HCT116 (cell line): Measurements from ENCODE around the gene TNFAIP3. TPM values are rescaled to one million over a fixed set of nuclear protein-coding genes. Genes with fewer than 3 reads are reported as not detected.

Experiments used
- ATAC-seq: fragments of 200-7000 bp; cut with Tn5 transposase; 2 replicates; pipeline ENCODE4 v1.9.1; 2020; ENCODE audit warnings: mild to moderate bottlenecking, moderate library complexity
- BruUV-seq: library from RNA; stranded (reverse); fragments of 400-500 nt; replicated peaks from 2 replicates; lab custom pipeline; 2021; lab: Mats Ljungman, UMichigan
- CTCF ChIA-PET: fragments of 300-600 bp; sonication (Branson Sonifier 250); formaldehyde crosslinking; loops from one replicate; lab custom pipeline; 2021; ENCODE audit warnings: antibody characterized with exemption; lab: Charles Lee
- POLR2A ChIA-PET: fragments of 300-600, 350-600 bp; sonication (Branson Sonifier 250); formaldehyde crosslinking; loops from one replicate; lab custom pipeline; 2021; ENCODE audit warnings: antibody characterized with exemption; lab: Charles Lee
- RAD21 ChIA-PET, 2 experiments: fragments of 300-600 bp; sonication (Branson Sonifier 250); formaldehyde crosslinking; loops; one replicate each; lab custom pipeline; 2023; ENCODE audit warnings: low total read pairs in 2 of 2; ENCODE audit not compliant: uncharacterized antibody in 2 of 2, unreplicated experiment in 2 of 2, low non-redundant PET in 1 of 2; lab: Charles Lee
- DNase-seq: peaks from one replicate; pipeline ENCODE4 v3.0.0-alpha.2; 2010; ENCODE audit warnings: low read depth, low spot score
- H2AFZ ChIP-seq: fragments of 200-600 bp; shearing (Covaris generic), sonication (generic); 2 replicates; pipeline ENCODE4 v1.6.1; 2017; ENCODE audit warnings: low read depth, mixed run types, mixed read lengths, antibody characterized with exemption, low read length; ENCODE audit not compliant: poor library complexity, severe bottlenecking
- H3K27ac ChIP-seq: 2 replicates; pipeline ENCODE4 v1.5.1; 2012; ENCODE audit warnings: low read depth, low read length
- H3K27me3 ChIP-seq: fragments of 200-600 bp; sonication (generic); 2 replicates; pipeline ENCODE4 v1.6.1; 2016; ENCODE audit warnings: mixed run types, low read length, mixed read lengths; ENCODE audit not compliant: insufficient read depth
- H3K36me3 ChIP-seq, 2 experiments: fragments of 200-500 bp in 1 of 2; fragments of 200-600 bp in 1 of 2; sonication (Bioruptor generic) in 1 of 2; sonication (generic) in 1 of 2; 2 replicates each; pipeline versions ENCODE4 v1.5.1 to v1.6.1; 2014 to 2016; ENCODE audit warnings: low read length in 2 of 2, inconsistent platforms in 1 of 2, mixed read lengths in 1 of 2, mixed run types in 1 of 2; ENCODE audit not compliant: insufficient read depth in 2 of 2, control insufficient read depth in 1 of 2
- H3K4me1 ChIP-seq, 2 experiments: fragments of 200-600 bp in 1 of 2; sonication (generic) in 1 of 2; 2 replicates each; pipeline versions ENCODE4 v1.5.1 to v1.6.1; 2012 to 2017; ENCODE audit warnings: low read length in 2 of 2, inconsistent platforms in 1 of 2, mild to moderate bottlenecking in 1 of 2, mixed read lengths in 1 of 2, mixed run types in 1 of 2, moderate library complexity in 1 of 2; ENCODE audit not compliant: insufficient read depth in 2 of 2, control insufficient read depth in 1 of 2
- H3K4me2 ChIP-seq: fragments of 200-600 bp; sonication (generic); 2 replicates; pipeline ENCODE4 v1.6.1; 2017; ENCODE audit warnings: mixed run types, low read length, mixed read lengths
- H3K4me3 ChIP-seq, 2 experiments: fragments of 200-600 bp in 1 of 2; sonication (generic) in 1 of 2; replicated peaks in 1 of 2; 2 replicates each; pipeline ENCODE4 v1.5.1; 2011 to 2016; ENCODE audit warnings: low read length in 2 of 2, control low read depth in 1 of 2, low read depth in 1 of 2, mild to moderate bottlenecking in 1 of 2, mixed read lengths in 1 of 2, mixed run types in 1 of 2
- H3K79me2 ChIP-seq: fragments of 200-600 bp; sonication (generic); 2 replicates; pipeline ENCODE4 v1.6.1; 2017; ENCODE audit warnings: mild to moderate bottlenecking, mixed run types, low read length, moderate library complexity, mixed read lengths; ENCODE audit not compliant: insufficient read depth
- H3K9ac ChIP-seq: fragments of 200-600 bp; sonication (generic); 2 replicates; pipeline ENCODE4 v1.6.1; 2016; ENCODE audit warnings: low read length, mixed read lengths
- H3K9me2 ChIP-seq: fragments of 200-600 bp; sonication (generic), shearing (Covaris generic); 2 replicates; pipeline ENCODE4 v1.6.1; 2017; ENCODE audit warnings: mixed run types, mild to moderate bottlenecking, moderate library complexity; ENCODE audit not compliant: insufficient read depth
- H3K9me3 ChIP-seq, 2 experiments: fragments of 200-500 bp in 1 of 2; fragments of 200-600 bp in 1 of 2; sonication (Bioruptor generic) in 1 of 2; sonication (generic) in 1 of 2; 2 replicates each; pipeline ENCODE4 v1.6.1; 2014 to 2017; ENCODE audit warnings: low read length in 2 of 2, mixed read lengths in 2 of 2, inconsistent platforms in 1 of 2, low read depth in 1 of 2, mild to moderate bottlenecking in 1 of 2, mixed run types in 1 of 2, moderate library complexity in 1 of 2; ENCODE audit not compliant: control insufficient read depth in 1 of 2, insufficient read depth in 1 of 2
- H4K20me1 ChIP-seq: fragments of 200-600 bp; sonication (generic), shearing (Covaris generic); 2 replicates; pipeline ENCODE4 v1.6.1; 2017; ENCODE audit warnings: mixed run types, mild to moderate bottlenecking, moderate library complexity; ENCODE audit not compliant: insufficient read depth
- EGR1 ChIP-seq: IDR thresholded peaks from 2 replicates; pipeline ENCODE4 v1.6.1; 2012; ENCODE audit warnings: low read depth
- EZH2phosphoT487 ChIP-seq: fragments of 200-600 bp; IDR thresholded peaks from 2 replicates; pipeline ENCODE4 v1.6.1; 2018; ENCODE audit warnings: antibody characterized with exemption, borderline replicate concordance
- FOSL1 ChIP-seq: IDR thresholded peaks from 2 replicates; pipeline ENCODE4 v1.6.1; 2012; ENCODE audit warnings: low read depth
- JUND ChIP-seq: IDR thresholded peaks from 2 replicates; pipeline ENCODE4 v1.6.1; 2012
- POLR2A ChIP-seq: IDR thresholded peaks from 2 replicates; pipeline ENCODE4 v1.7.0; 2011; ENCODE audit warnings: borderline replicate concordance; ENCODE audit not compliant: insufficient read depth, insufficient read length; ENCODE audit errors: extremely low read depth
- POLR2AphosphoS5 ChIP-seq: IDR thresholded peaks from 2 replicates; pipeline ENCODE4 v1.6.1; 2011; ENCODE audit warnings: mild to moderate bottlenecking, low read depth, low read length, moderate library complexity
- RAD21 ChIP-seq: IDR thresholded peaks from 2 replicates; pipeline ENCODE4 v1.6.1; 2012; ENCODE audit warnings: low read depth, mild to moderate bottlenecking
- SP1 ChIP-seq: IDR thresholded peaks from 2 replicates; pipeline ENCODE4 v1.6.1; 2012; ENCODE audit warnings: low read depth
- TCF7L2 ChIP-seq: IDR thresholded peaks from 2 replicates; pipeline ENCODE4 v1.7.0; 2011; ENCODE audit warnings: borderline replicate concordance, inconsistent platforms; ENCODE audit not compliant: insufficient read depth, insufficient read length; ENCODE audit errors: extremely low read depth
- YY1 ChIP-seq: IDR thresholded peaks from 2 replicates; pipeline ENCODE4 v1.6.1; 2011; ENCODE audit warnings: low read length, low read depth, moderate library complexity, mild to moderate bottlenecking; ENCODE audit not compliant: insufficient replicate concordance; ENCODE audit errors: extremely low read depth
- ZBTB33 ChIP-seq: IDR thresholded peaks from 2 replicates; pipeline ENCODE4 v1.6.1; 2011; ENCODE audit warnings: mild to moderate bottlenecking, low read length, moderate library complexity; ENCODE audit not compliant: insufficient replicate concordance; ENCODE audit errors: extremely low read depth
- ZFX ChIP-seq: fragments of 450-650 bp; IDR thresholded peaks from 2 replicates; pipeline ENCODE4 v1.6.1; 2017
- ZNF274 ChIP-seq: fragments of 200-500 bp; sonication (Bioruptor generic); IDR thresholded peaks from 2 replicates; pipeline ENCODE4 v1.6.1; 2014; ENCODE audit warnings: mild to moderate bottlenecking, low read depth, low read length, inconsistent platforms
- intact Hi-C: fragments of 100-400 bp; cut with micrococcal nuclease; formaldehyde crosslinking; loops from 2 replicates; pipeline ENCODE4 v1.10.0; 2022
- total RNA-seq: library from RNA; stranded (reverse); gene quantifications from one replicate; pipeline ENCODE4 v1.2.1, GENCODE V29; 2021; ENCODE audit not compliant: unreplicated experiment
- TF ChIP-seq, protein P1 (sequence below), 3 experiments: fragments of 200-600 bp in 1 of 3; sonication (generic) in 1 of 3; IDR thresholded peaks in 2 of 3; conservative IDR thresholded peaks in 1 of 3; 2 replicates each; pipeline ENCODE4 v1.5.1; 2012 to 2017; ENCODE audit warnings: low read depth in 2 of 3, low read length in 2 of 3, antibody characterized with exemption in 1 of 3, borderline replicate concordance in 1 of 3, control low read depth in 1 of 3, mild to moderate bottlenecking in 1 of 3, mixed read lengths in 1 of 3, mixed run types in 1 of 3, moderate library complexity in 1 of 3; ENCODE audit not compliant: insufficient read depth in 1 of 3
- TF ChIP-seq, protein P2 (sequence below): IDR thresholded peaks from 2 replicates; pipeline ENCODE4 v1.6.1; 2012
- TF ChIP-seq, protein P3 (sequence below): IDR thresholded peaks from 2 replicates; pipeline ENCODE4 v1.6.1; 2012; ENCODE audit warnings: low read depth

TNFAIP3 gene
- total RNA-seq, 1 experiment from 2014 or later: 4.4 TPM

DNA sequence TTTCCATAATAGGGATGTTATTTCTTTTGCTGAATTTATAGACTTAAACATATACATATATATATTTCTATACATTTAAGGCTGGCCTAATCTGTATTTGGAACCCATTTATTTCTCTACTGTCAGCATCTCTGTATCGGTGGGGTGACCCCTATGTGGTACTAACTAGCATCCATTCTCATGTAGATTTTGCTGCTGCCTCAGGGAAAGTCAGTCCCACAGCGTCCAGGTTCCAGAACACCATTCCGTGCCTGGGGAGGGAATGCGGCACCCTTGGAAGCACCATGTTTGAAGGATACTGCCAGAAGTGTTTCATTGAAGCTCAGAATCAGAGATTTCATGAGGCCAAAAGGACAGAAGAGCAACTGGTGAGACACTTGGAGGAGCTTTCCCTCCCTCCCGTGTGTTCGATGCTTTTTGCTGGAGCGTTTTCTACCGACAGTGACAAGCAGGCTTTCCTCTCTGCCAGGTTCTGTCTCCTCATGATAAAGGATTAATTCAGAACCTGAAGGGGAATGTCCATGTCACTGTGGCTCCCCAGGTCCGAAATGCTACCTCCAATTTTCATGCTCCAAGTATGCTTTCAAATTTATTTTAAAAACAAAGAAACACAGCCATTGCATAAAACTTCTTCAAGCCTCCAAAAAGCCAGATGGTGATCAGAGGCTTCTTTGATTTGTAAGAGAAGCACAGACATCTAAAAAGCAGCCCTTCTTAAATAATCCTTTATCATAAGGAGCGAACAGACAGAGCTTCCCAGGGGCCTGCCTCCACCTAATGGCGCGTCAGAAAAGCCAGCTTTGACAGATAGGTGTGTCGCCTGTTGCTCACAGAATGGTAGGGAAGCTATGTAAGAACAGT lies 13.1 kb downstream of the TNFAIP3 start:
- POLR2A ChIA-PET: no interaction called here
- no peaks in the 10 kb centered on the region for H3K9me3 ChIP-seq
- no peak overlapping the region for H3K4me3 ChIP-seq
- peaks cover 6 to 7% of the 10 kb centered on the region in 2 experiments; a peak in 3 of 4 replicates for H3K36me3 ChIP-seq
- no peak for TF ChIP-seq ZNF274
- TF ChIP-seq SP1: no peak
- TF ChIP-seq EGR1: no peak
- TF ChIP-seq, protein P1, sequence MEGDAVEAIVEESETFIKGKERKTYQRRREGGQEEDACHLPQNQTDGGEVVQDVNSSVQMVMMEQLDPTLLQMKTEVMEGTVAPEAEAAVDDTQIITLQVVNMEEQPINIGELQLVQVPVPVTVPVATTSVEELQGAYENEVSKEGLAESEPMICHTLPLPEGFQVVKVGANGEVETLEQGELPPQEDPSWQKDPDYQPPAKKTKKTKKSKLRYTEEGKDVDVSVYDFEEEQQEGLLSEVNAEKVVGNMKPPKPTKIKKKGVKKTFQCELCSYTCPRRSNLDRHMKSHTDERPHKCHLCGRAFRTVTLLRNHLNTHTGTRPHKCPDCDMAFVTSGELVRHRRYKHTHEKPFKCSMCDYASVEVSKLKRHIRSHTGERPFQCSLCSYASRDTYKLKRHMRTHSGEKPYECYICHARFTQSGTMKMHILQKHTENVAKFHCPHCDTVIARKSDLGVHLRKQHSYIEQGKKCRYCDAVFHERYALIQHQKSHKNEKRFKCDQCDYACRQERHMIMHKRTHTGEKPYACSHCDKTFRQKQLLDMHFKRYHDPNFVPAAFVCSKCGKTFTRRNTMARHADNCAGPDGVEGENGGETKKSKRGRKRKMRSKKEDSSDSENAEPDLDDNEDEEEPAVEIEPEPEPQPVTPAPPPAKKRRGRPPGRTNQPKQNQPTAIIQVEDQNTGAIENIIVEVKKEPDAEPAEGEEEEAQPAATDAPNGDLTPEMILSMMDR (IDR thresholded peaks at IDR 0.05 in 2 of 3, conservative IDR thresholded peaks at IDR 0.05 in 1 of 3; ENCODE audit: borderline replicate concordance in 1 of 3, insufficient read depth in 1 of 3, low read depth in 2 of 3, low read length in 2 of 3): no peak
- TF ChIP-seq TCF7L2: no peak
- TF ChIP-seq POLR2A: no peak
- TF ChIP-seq JUND: no peak
- no peak for TF ChIP-seq YY1
- TF ChIP-seq POLR2AphosphoS5: no peak
- TF ChIP-seq, protein P2, sequence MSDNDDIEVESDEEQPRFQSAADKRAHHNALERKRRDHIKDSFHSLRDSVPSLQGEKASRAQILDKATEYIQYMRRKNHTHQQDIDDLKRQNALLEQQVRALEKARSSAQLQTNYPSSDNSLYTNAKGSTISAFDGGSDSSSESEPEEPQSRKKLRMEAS: no peak
- no peak for TF ChIP-seq FOSL1
- no peak for TF ChIP-seq ZFX
- TF ChIP-seq ZBTB33: no peak
- TF ChIP-seq EZH2phosphoT487: no peak
- TF ChIP-seq, protein P3, sequence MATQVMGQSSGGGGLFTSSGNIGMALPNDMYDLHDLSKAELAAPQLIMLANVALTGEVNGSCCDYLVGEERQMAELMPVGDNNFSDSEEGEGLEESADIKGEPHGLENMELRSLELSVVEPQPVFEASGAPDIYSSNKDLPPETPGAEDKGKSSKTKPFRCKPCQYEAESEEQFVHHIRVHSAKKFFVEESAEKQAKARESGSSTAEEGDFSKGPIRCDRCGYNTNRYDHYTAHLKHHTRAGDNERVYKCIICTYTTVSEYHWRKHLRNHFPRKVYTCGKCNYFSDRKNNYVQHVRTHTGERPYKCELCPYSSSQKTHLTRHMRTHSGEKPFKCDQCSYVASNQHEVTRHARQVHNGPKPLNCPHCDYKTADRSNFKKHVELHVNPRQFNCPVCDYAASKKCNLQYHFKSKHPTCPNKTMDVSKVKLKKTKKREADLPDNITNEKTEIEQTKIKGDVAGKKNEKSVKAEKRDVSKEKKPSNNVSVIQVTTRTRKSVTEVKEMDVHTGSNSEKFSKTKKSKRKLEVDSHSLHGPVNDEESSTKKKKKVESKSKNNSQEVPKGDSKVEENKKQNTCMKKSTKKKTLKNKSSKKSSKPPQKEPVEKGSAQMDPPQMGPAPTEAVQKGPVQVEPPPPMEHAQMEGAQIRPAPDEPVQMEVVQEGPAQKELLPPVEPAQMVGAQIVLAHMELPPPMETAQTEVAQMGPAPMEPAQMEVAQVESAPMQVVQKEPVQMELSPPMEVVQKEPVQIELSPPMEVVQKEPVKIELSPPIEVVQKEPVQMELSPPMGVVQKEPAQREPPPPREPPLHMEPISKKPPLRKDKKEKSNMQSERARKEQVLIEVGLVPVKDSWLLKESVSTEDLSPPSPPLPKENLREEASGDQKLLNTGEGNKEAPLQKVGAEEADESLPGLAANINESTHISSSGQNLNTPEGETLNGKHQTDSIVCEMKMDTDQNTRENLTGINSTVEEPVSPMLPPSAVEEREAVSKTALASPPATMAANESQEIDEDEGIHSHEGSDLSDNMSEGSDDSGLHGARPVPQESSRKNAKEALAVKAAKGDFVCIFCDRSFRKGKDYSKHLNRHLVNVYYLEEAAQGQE: no peak
- no peak for TF ChIP-seq RAD21
- H2AFZ ChIP-seq: no peak overlapping the region
- no peaks in the 10 kb centered on the region for H3K4me1 ChIP-seq
- no peak overlapping the region for H3K27ac ChIP-seq
- no TSS peak for BruUV-seq
- H3K79me2 ChIP-seq: no peaks in the 10 kb centered on the region
- no peaks in the 10 kb centered on the region for H4K20me1 ChIP-seq
- intact Hi-C loops: no loop called here
- ATAC-seq: no peak
- CTCF ChIA-PET: no interaction called here
- DNase-seq: no peak
- no peaks in the 10 kb centered on the region for H3K9me2 ChIP-seq
- H3K27me3 ChIP-seq: no peaks in the 10 kb centered on the region
- H3K4me2 ChIP-seq: no peak overlapping the region
- RAD21 ChIA-PET: no interaction called here
- H3K9ac ChIP-seq: no peak overlapping the region
